ENCODE results near the gene SPPL2B.

- TF ChIP-seq POLR2A (IDR thresholded peaks at IDR 0.05), result no peak
- TF ChIP-seq, protein P1, sequence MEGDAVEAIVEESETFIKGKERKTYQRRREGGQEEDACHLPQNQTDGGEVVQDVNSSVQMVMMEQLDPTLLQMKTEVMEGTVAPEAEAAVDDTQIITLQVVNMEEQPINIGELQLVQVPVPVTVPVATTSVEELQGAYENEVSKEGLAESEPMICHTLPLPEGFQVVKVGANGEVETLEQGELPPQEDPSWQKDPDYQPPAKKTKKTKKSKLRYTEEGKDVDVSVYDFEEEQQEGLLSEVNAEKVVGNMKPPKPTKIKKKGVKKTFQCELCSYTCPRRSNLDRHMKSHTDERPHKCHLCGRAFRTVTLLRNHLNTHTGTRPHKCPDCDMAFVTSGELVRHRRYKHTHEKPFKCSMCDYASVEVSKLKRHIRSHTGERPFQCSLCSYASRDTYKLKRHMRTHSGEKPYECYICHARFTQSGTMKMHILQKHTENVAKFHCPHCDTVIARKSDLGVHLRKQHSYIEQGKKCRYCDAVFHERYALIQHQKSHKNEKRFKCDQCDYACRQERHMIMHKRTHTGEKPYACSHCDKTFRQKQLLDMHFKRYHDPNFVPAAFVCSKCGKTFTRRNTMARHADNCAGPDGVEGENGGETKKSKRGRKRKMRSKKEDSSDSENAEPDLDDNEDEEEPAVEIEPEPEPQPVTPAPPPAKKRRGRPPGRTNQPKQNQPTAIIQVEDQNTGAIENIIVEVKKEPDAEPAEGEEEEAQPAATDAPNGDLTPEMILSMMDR (IDR thresholded peaks at IDR 0.05), result no peak
Measured at GRCh38 chr19:2294687-2295335, 33.7 kb upstream of the SPPL2B start.

Data from body of pancreas (tissue), 4 donors.